Fibroblast of lung (primary cell): ENCODE measurements around the gene GP1BB.

Source experiments
- CTCF ChIP-seq, 2 donors: IDR thresholded peaks in 1 of 2; conservative IDR thresholded peaks in 1 of 2; 1 replicate in 1 of 2; 2 replicates in 1 of 2; pipeline ENCODE4 v1.5.1; 2011 to 2012; ENCODE audit warnings: low read length in 2 of 2, control low read depth in 1 of 2, inconsistent platforms in 1 of 2, low read depth in 1 of 2, mild to moderate bottlenecking in 1 of 2
- EZH2 ChIP-seq: IDR thresholded peaks from 2 replicates; pipeline ENCODE4 v1.5.1; 2012; ENCODE audit warnings: low read length, control low read depth, mild to moderate bottlenecking; ENCODE audit errors: missing control alignments

DNA sequence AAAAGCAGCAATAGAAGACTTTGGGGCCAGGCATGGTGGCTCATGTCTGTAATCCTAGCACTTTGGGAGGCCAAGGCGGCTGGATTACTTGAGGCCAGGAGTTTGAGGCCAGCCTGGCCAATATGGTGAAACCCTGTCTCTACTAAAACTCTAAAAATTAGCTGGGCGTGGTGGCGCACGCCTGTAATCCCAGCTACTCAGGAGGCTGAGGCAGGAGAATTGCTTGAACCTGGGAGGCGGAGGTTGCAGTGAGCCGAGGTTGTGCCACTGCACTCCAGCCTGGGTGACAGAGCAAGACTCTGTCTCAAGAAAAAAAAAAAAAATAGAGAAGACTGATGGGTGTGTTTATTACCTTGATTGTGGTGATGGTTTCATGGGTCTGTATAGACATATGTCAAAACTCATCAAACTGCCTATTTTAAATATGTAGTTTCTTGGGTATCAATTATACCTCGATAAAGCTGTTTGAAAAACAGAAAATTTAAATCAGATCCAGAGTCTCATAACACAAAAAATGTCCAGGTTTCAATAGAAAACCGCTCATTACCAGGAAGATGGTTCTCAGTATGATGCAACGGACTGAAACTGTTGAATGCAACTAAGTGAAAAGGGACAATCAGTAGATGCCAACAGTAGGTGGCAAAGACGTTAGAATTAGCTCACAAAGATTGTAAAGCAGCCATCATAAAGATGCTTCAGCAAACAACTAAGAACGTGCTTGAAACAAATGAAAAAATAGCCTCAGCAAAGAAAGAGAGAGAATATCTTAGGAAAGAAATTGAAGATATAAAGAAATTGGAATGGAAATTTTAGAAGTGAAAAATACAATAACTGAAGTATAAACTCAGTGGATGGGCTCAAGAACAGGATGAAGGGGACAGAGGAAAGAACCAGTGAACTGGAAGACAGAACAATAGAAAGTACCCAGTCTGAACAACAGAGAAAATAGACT, 42.2 kb upstream of the GP1BB start:
- no peak for TF ChIP-seq EZH2
- no peak for TF ChIP-seq CTCF (conservative IDR thresholded peaks at IDR 0.05 in 1 of 2, IDR thresholded peaks at IDR 0.05 in 1 of 2; ENCODE audit: low read depth in 1 of 2, low read length in 2 of 2)
